ENCODE measurements around the gene GALNT3. TPM values are rescaled to one million over a fixed set of nuclear protein-coding genes. Genes with fewer than 3 reads are reported as not detected.

GALNT3 gene
- total and polyA plus RNA-seq, 2 of the 8 experiments (the other 6 are each of a cell fraction or from before 2014, with no cell fraction given) = 3.4 to 23.6 TPM

DNA sequence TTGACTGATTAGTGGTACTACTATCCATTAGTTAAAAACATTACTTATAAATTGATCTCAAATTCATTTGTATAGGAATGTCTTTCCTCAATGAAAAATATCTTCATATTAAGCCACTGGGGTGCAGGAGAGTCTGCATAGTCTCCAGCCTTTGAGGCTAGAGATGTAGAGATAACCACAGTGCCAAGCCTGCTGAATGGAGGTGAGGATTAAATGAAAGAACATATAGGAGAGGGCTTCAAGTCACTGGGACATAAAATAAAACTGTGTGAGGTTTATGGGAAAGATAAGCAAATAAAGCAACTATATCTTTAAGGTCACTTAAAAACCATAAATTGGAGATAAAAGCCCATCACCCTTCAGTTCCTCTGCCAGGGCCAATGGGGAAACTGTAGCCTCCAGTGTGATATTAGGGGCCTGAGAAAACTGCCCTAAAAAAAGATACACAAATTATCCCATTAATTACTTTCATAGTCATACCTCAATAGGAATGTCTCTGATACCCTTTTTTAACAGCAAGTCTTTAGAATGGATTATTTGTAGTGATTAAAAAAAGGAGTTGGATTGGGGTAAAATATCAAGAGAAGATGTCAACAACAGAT is 27.6 kb downstream of the GALNT3 start:
- FAIRE-seq (no peak), DNase-seq (ENCODE audit: low read depth in 1 of 2, low spot score in 2 of 2) (no peak)
- Histone ChIP-seq H2BK15ac (ENCODE audit: low read length) (no peak overlapping the region), H3K27me3 (replicated peaks in 1 of 4; ENCODE audit: control insufficient read depth in 3 of 4, extremely low read depth in 1 of 4, insufficient read depth in 3 of 4, low read length in 3 of 4) (no peaks in the 10 kb centered on the region), H3K4me2 (ENCODE audit: insufficient read depth in 1 of 2, low read depth in 2 of 2, low read length in 2 of 2) (no peak overlapping the region), H2AFZ (ENCODE audit: low read length) (no peak overlapping the region), H3K9me3 (ENCODE audit: insufficient read depth in 2 of 2, low read depth in 1 of 2, low read length in 1 of 2) (no peaks in the 10 kb centered on the region), H3K23ac (ENCODE audit: insufficient read length) (no peak overlapping the region), H3K4me3 (ENCODE audit: extremely low read depth in 1 of 4, insufficient read depth in 2 of 4, low read depth in 3 of 4, low read length in 4 of 4) (no peak overlapping the region), H3K23me2 (ENCODE audit: low read depth, low read length) (no peaks in the 10 kb centered on the region), H2BK5ac (ENCODE audit: low read depth, low read length) (no peak overlapping the region), H2BK120ac (replicated peaks; ENCODE audit: low read depth, low read length) (no peak overlapping the region), H3K4me1 (replicated peaks in 1 of 4; ENCODE audit: control insufficient read depth in 3 of 4, insufficient read depth in 4 of 4, low read length in 3 of 4) (peaks cover 0 to 6% (median 0%) of the 10 kb centered on the region in 4 experiments; a peak in 3 of 7 replicates), H3K36me3 (ENCODE audit: control insufficient read depth in 2 of 4, insufficient read depth in 4 of 4, low read length in 3 of 4) (peaks cover 0 to 43% (median 6%) of the 10 kb centered on the region in 4 experiments; a peak in 5 of 8 replicates), H4K5ac (ENCODE audit: insufficient read length, low read depth, low read length) (no peak overlapping the region), H4K91ac (replicated peaks; ENCODE audit: insufficient read length, low read length) (no peak overlapping the region), H4K20me1 (replicated peaks in 1 of 2; ENCODE audit: control insufficient read depth in 1 of 2, insufficient read depth in 2 of 2, low read length in 2 of 2) (peaks cover 0 to 2% of the 10 kb centered on the region in 2 experiments), H2BK20ac (ENCODE audit: low read length) (no peak overlapping the region), H3K27ac (ENCODE audit: low read depth, low read length) (no peak overlapping the region), H4K8ac (ENCODE audit: extremely low read depth, insufficient read depth, low read length) (no peak overlapping the region), H3K18ac (ENCODE audit: extremely low read depth, low read length) (no peak overlapping the region), H3K79me1 (ENCODE audit: low read depth, low read length) (no peaks in the 10 kb centered on the region), H3K4ac (replicated peaks; ENCODE audit: insufficient read length, low read depth, low read length) (no peak overlapping the region), H3K14ac (ENCODE audit: insufficient read length) (no peak overlapping the region), H3K9ac (replicated peaks in 1 of 4; ENCODE audit: extremely low read depth in 1 of 4, low read depth in 3 of 4, low read length in 3 of 4) (no peak overlapping the region), H2AK5ac (ENCODE audit: low read depth, low read length) (no peak overlapping the region), H2BK12ac (ENCODE audit: low read depth, low read length) (no peak overlapping the region), H3K79me2 (ENCODE audit: control insufficient read depth in 1 of 2, insufficient read depth in 2 of 2, low read length in 2 of 2) (peaks cover 0 to 63% of the 10 kb centered on the region in 2 experiments; a peak in 2 of 4 replicates), H3K56ac (replicated peaks; ENCODE audit: insufficient read length, low read depth, low read length) (no peak overlapping the region)
- ChIA-PET CTCF (ENCODE audit: partially characterized antibody) (no interaction called here), POLR2A (ENCODE audit: partially characterized antibody) (no interaction called here)
- TF ChIP-seq SIX5 (IDR thresholded peaks at IDR 0.05; ENCODE audit: low read depth, low read length) = no peak
- TF ChIP-seq CEBPB (IDR thresholded peaks at IDR 0.05; ENCODE audit: low read depth, low read length) = no peak
- no peak for TF ChIP-seq SIN3A (conservative IDR thresholded peaks at IDR 0.05 in 1 of 2, IDR thresholded peaks at IDR 0.05 in 1 of 2; ENCODE audit: low read depth in 1 of 2, low read length in 2 of 2)
- no peak for TF ChIP-seq RXRA (IDR thresholded peaks at IDR 0.05; ENCODE audit: insufficient read depth, low read depth, low read length)
- TF ChIP-seq SUZ12 (IDR thresholded peaks at IDR 0.05; ENCODE audit: low read length) = no peak
- TF ChIP-seq FOSL1 (IDR thresholded peaks at IDR 0.05; ENCODE audit: insufficient read depth, low read depth, low read length) = no peak
- TF ChIP-seq RNF2 (IDR thresholded peaks at IDR 0.05; ENCODE audit: borderline replicate concordance, low read depth, low read length, missing control alignments, poor library complexity, severe bottlenecking) = no peak
- TF ChIP-seq TAF7 (optimal IDR thresholded peaks at IDR 0.05; ENCODE audit: borderline replicate concordance, low read depth, low read length) = no peak
- TF ChIP-seq CTCF (IDR thresholded peaks at IDR 0.05; ENCODE audit: control extremely low read depth in 1 of 3, insufficient read depth in 1 of 3, low read depth in 1 of 3, low read length in 3 of 3) = no peak
- no peak for TF ChIP-seq NANOG (IDR thresholded peaks at IDR 0.05; ENCODE audit: insufficient read depth, low read depth, low read length, poor library complexity, severe bottlenecking)
- no peak for TF ChIP-seq ASH2L (IDR thresholded peaks at IDR 0.05; ENCODE audit: low read length)
